Liver (tissue), 9 donors: Measurements from ENCODE around the gene FOXD2. TPM values are rescaled to one million over a fixed set of nuclear protein-coding genes. Genes with fewer than 3 reads are reported as not detected.

Experiments
- DNase-seq: peaks from one replicate; pipeline ENCODE4 v3.0.0-alpha.2; 2017; ENCODE audit warnings: low spot score
- H3K27ac ChIP-seq, 2 donors: one replicate each; pipeline ENCODE4 v1.7.0; 2013; ENCODE audit warnings: inconsistent platforms in 2 of 2, low read length in 2 of 2, control low read depth in 1 of 2, low read depth in 1 of 2, mild to moderate bottlenecking in 1 of 2
- H3K27me3 ChIP-seq, 4 donors: one replicate each; pipeline versions ENCODE4 v1.6.1 to v1.7.0; 2013; ENCODE audit warnings: low read length in 3 of 4, inconsistent platforms in 1 of 4, mild to moderate bottlenecking in 1 of 4, moderate library complexity in 1 of 4; ENCODE audit not compliant: control insufficient read depth in 4 of 4, insufficient read depth in 4 of 4
- H3K36me3 ChIP-seq, 4 donors: one replicate each; pipeline versions ENCODE4 v1.6.1 to v1.7.0; 2013; ENCODE audit warnings: low read length in 3 of 4, mild to moderate bottlenecking in 3 of 4, low read depth in 1 of 4, moderate library complexity in 1 of 4; ENCODE audit not compliant: control insufficient read depth in 4 of 4, insufficient read depth in 3 of 4
- H3K4me1 ChIP-seq, 4 donors: one replicate each; pipeline versions ENCODE4 v1.6.1 to v1.7.0; 2013; ENCODE audit warnings: low read length in 3 of 4, mild to moderate bottlenecking in 3 of 4, moderate library complexity in 1 of 4; ENCODE audit not compliant: control insufficient read depth in 4 of 4, insufficient read depth in 4 of 4
- H3K4me3 ChIP-seq, 3 donors: one replicate each; pipeline versions ENCODE4 v1.6.1 to v1.7.0; 2013; ENCODE audit warnings: low read length in 3 of 3, control low read depth in 1 of 3, low read depth in 1 of 3, mild to moderate bottlenecking in 1 of 3
- H3K9ac ChIP-seq, 2 donors: one replicate each; pipeline ENCODE4 v1.7.0; 2013; ENCODE audit warnings: low read length in 2 of 2, mild to moderate bottlenecking in 2 of 2, moderate library complexity in 2 of 2, control low read depth in 1 of 2, low read depth in 1 of 2
- H3K9me3 ChIP-seq, 4 donors: one replicate each; pipeline versions ENCODE4 v1.6.1 to v1.7.0; 2013; ENCODE audit warnings: low read length in 3 of 4; ENCODE audit not compliant: control insufficient read depth in 4 of 4
- ATF3 ChIP-seq: IDR thresholded peaks from 2 replicates; pipeline ENCODE4 v1.6.1; 2016; ENCODE audit warnings: antibody characterized with exemption
- CTCF ChIP-seq: fragments of 150-350 bp; IDR thresholded peaks from 2 replicates; pipeline ENCODE4 v1.5.1; 2017; ENCODE audit warnings: improper control_type of control experiment, low read depth, low read length; ENCODE audit not compliant: missing input control
- EGR1 ChIP-seq, 2 donors: IDR thresholded peaks; 2 replicates each; pipeline ENCODE4 v1.6.1; 2016 to 2018; ENCODE audit warnings: antibody characterized with exemption in 2 of 2, low read depth in 2 of 2
- FOXA1 ChIP-seq: IDR thresholded peaks from 2 replicates; pipeline ENCODE4 v1.6.1; 2016; ENCODE audit warnings: antibody characterized with exemption
- FOXA2 ChIP-seq: IDR thresholded peaks from 2 replicates; pipeline ENCODE4 v1.6.1; 2016; ENCODE audit warnings: antibody characterized with exemption
- GABPA ChIP-seq, 2 donors: IDR thresholded peaks in 1 of 2; conservative IDR thresholded peaks in 1 of 2; 2 replicates each; pipeline ENCODE4 v1.6.1; 2016; ENCODE audit warnings: antibody characterized with exemption in 2 of 2, mild to moderate bottlenecking in 1 of 2, moderate library complexity in 1 of 2
- HNF4A ChIP-seq, 2 donors: conservative IDR thresholded peaks; 2 replicates each; pipeline ENCODE4 v1.6.1; 2016; ENCODE audit warnings: antibody characterized with exemption in 2 of 2, mild to moderate bottlenecking in 2 of 2
- HNF4G ChIP-seq: IDR thresholded peaks from 2 replicates; pipeline ENCODE4 v1.6.1; 2016; ENCODE audit warnings: antibody characterized with exemption
- JUND ChIP-seq, 2 donors: IDR thresholded peaks; 2 replicates each; pipeline ENCODE4 v1.6.1; 2016; ENCODE audit warnings: antibody characterized with exemption in 2 of 2
- NR2F2 ChIP-seq: IDR thresholded peaks from 2 replicates; pipeline ENCODE4 v1.6.1; 2016; ENCODE audit warnings: antibody characterized with exemption
- RAD21 ChIP-seq, 2 donors: IDR thresholded peaks; 2 replicates each; pipeline ENCODE4 v1.6.1; 2016; ENCODE audit warnings: antibody characterized with exemption in 2 of 2, mild to moderate bottlenecking in 2 of 2
- TAF1 ChIP-seq: conservative IDR thresholded peaks from 2 replicates; pipeline ENCODE4 v1.6.1; 2016; ENCODE audit warnings: antibody characterized with exemption, mild to moderate bottlenecking
- YY1 ChIP-seq: IDR thresholded peaks from 2 replicates; pipeline ENCODE4 v1.6.1; 2016; ENCODE audit warnings: antibody characterized with exemption, mild to moderate bottlenecking
- WGBS: extraction: QIAGEN DNeasy Blood & Tissue Kit; methylation state at CpG from one replicate; pipeline ENCODE4 v1.1.7; 2013; 5-methylcytosine and 5-hydroxymethylcytosine counted together
- polyA plus RNA-seq, 2 donors: library from polyadenylated mRNA; stranded (reverse) in 1 of 2; unstranded in 1 of 2; fragments of 200-250 nt in 1 of 2; fragments of >200 nt in 1 of 2; fragmentation: Nextera tagmentation in 1 of 2; extraction: Ambion mirVana in 1 of 2; gene quantifications; one replicate each; pipeline versions ENCODE4 v1.2.1 to v1.2.3, GENCODE V29; 2013 to 2015
- total RNA-seq, 2 donors: library from RNA; depleted of rRNA; stranded (reverse); fragments of >200 nt; gene quantifications; one replicate each; pipeline ENCODE4 v1.2.3, GENCODE V29; 2014
- TF ChIP-seq, protein P1 (sequence below): IDR thresholded peaks from 2 replicates; pipeline ENCODE4 v1.6.1; 2016; ENCODE audit warnings: antibody characterized with exemption
- TF ChIP-seq, protein P2 (sequence below): IDR thresholded peaks from 2 replicates; pipeline ENCODE4 v1.6.1; 2016; ENCODE audit warnings: antibody characterized with exemption, mild to moderate bottlenecking
- donor health status: healthy.
- donor health status: healthy.
- donor health status: healthy.
- donor health status: healthy.
- donor health status: healthy.

Gene FOXD2
- total and polyA plus RNA-seq, 4 donors, result 0.05 to 0.17 (median 0.08) TPM; not detected in 1

DNA sequence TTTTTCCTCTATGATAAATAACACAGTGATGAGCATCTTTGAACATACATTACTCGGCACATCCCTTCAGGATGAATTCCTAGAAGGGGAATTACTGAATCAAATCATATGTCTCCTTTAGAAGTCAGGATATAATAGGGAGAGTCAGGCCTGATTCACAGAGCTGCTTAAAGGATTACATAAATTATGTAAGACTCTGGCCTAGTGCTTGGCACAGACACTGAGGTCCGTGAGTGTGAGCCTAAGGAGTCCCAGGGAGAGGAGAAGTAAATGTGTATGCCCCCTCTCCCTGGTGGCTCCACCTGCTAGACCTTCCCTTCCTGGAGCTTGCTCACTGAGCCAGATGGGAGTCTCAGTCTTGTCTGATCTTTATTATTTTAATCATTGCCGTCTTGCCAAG lies 30.4 kb upstream of the FOXD2 start (continued):
- no peak for TF ChIP-seq TAF1

GRCh38 chr1:47409311-47410067 lies 28.4 kb upstream of the FOXD2 start:
- no peak for DNase-seq
- no peaks in the 10 kb centered on the region for H3K9me3 ChIP-seq
- WGBS, result 87% methylated on average over 12 of the region's 12 CpGs

More at GRCh38 chr1:47409311-47410067, 28.4 kb upstream of the FOXD2 start:
- Histone ChIP-seq H3K27ac (no peak overlapping the region), H3K4me1 (no peaks in the 10 kb centered on the region), H3K9ac (no peak overlapping the region), H3K27me3 (no peaks in the 10 kb centered on the region), H3K4me3 (no peak overlapping the region), H3K36me3 (no peaks in the 10 kb centered on the region)
- TF ChIP-seq HNF4A (conservative IDR thresholded peaks at IDR 0.05), result no peak
- no peak for TF ChIP-seq YY1
- TF ChIP-seq NR2F2, result no peak
- no peak for TF ChIP-seq TAF1
- TF ChIP-seq, protein P1, sequence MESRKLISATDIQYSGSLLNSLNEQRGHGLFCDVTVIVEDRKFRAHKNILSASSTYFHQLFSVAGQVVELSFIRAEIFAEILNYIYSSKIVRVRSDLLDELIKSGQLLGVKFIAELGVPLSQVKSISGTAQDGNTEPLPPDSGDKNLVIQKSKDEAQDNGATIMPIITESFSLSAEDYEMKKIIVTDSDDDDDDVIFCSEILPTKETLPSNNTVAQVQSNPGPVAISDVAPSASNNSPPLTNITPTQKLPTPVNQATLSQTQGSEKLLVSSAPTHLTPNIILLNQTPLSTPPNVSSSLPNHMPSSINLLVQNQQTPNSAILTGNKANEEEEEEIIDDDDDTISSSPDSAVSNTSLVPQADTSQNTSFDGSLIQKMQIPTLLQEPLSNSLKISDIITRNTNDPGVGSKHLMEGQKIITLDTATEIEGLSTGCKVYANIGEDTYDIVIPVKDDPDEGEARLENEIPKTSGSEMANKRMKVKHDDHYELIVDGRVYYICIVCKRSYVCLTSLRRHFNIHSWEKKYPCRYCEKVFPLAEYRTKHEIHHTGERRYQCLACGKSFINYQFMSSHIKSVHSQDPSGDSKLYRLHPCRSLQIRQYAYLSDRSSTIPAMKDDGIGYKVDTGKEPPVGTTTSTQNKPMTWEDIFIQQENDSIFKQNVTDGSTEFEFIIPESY, result no peak
- no peak for TF ChIP-seq GABPA (IDR thresholded peaks at IDR 0.05 in 1 of 2, conservative IDR thresholded peaks at IDR 0.05 in 1 of 2)
- TF ChIP-seq CTCF, result no peak
- TF ChIP-seq FOXA1, result no peak
- TF ChIP-seq JUND (IDR thresholded peaks at IDR 0.05), result no peak
- no peak for TF ChIP-seq ATF3
- TF ChIP-seq FOXA2, result no peak
- no peak for TF ChIP-seq RAD21 (IDR thresholded peaks at IDR 0.05)
- no peak for TF ChIP-seq HNF4G
- TF ChIP-seq, protein P2, sequence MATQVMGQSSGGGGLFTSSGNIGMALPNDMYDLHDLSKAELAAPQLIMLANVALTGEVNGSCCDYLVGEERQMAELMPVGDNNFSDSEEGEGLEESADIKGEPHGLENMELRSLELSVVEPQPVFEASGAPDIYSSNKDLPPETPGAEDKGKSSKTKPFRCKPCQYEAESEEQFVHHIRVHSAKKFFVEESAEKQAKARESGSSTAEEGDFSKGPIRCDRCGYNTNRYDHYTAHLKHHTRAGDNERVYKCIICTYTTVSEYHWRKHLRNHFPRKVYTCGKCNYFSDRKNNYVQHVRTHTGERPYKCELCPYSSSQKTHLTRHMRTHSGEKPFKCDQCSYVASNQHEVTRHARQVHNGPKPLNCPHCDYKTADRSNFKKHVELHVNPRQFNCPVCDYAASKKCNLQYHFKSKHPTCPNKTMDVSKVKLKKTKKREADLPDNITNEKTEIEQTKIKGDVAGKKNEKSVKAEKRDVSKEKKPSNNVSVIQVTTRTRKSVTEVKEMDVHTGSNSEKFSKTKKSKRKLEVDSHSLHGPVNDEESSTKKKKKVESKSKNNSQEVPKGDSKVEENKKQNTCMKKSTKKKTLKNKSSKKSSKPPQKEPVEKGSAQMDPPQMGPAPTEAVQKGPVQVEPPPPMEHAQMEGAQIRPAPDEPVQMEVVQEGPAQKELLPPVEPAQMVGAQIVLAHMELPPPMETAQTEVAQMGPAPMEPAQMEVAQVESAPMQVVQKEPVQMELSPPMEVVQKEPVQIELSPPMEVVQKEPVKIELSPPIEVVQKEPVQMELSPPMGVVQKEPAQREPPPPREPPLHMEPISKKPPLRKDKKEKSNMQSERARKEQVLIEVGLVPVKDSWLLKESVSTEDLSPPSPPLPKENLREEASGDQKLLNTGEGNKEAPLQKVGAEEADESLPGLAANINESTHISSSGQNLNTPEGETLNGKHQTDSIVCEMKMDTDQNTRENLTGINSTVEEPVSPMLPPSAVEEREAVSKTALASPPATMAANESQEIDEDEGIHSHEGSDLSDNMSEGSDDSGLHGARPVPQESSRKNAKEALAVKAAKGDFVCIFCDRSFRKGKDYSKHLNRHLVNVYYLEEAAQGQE, result no peak
- TF ChIP-seq EGR1 (IDR thresholded peaks at IDR 0.05; ENCODE audit: low read depth in 2 of 2), result no peak
